Lower lobe of right lung (tissue), 2 donors: ENCODE measurements around the gene SNRPE. TPM values are rescaled to one million over a fixed set of nuclear protein-coding genes. Genes with fewer than 3 reads are reported as not detected.
A peak's percentile ranks its signal among the peaks of the same experiment; 100 is the strongest.

ENCODE experiments used
- ATAC-seq, 2 donors: fragments of 200-7000 bp; cut with Tn5 transposase; one replicate each; pipeline ENCODE4 v1.9.1; 2020 to 2022; ENCODE audit warnings: mild to moderate bottlenecking in 2 of 2, moderate library complexity in 2 of 2
- DNase-seq: peaks from one replicate; pipeline ENCODE4 v3.0.0-alpha.2; 2020
- H3K27ac ChIP-seq: fragments of 200-600 bp; one replicate; pipeline ENCODE4 v1.8.0; 2022
- H3K27me3 ChIP-seq: fragments of 200-600 bp; one replicate; pipeline ENCODE4 v1.8.0; 2022; ENCODE audit warnings: low read depth
- H3K36me3 ChIP-seq: fragments of 200-600 bp; one replicate; pipeline ENCODE4 v1.8.0; 2022; ENCODE audit warnings: mild to moderate bottlenecking
- H3K4me1 ChIP-seq: fragments of 200-600 bp; one replicate; pipeline ENCODE4 v1.8.0; 2022
- H3K4me3 ChIP-seq: fragments of 200-600 bp; one replicate; pipeline ENCODE4 v1.8.0; 2022; ENCODE audit warnings: mild to moderate bottlenecking
- H3K9me3 ChIP-seq: fragments of 200-600 bp; one replicate; pipeline ENCODE4 v1.8.0; 2022
- CTCF ChIP-seq: fragments of 200-600 bp; IDR thresholded peaks from one replicate; pipeline ENCODE4 v1.8.0; 2022; ENCODE audit warnings: antibody characterized with exemption, mild to moderate bottlenecking
- intact Hi-C: fragments of 100-400 bp; cut with DNase I; formaldehyde crosslinking; loops from one replicate; pipeline ENCODE4 v1.11.0; 2022
- long read RNA-seq: library from polyadenylated mRNA; unstranded; transcript quantifications from one replicate; pipeline ENCODE4 v2.0.0, GENCODE V29; 2021
- total RNA-seq: library from RNA; stranded (reverse); fragmentation: NEBNext Ultra II Directional; extraction: Animal tissue kit (Norgen Biotek cat#: 25700); gene quantifications from one replicate; pipeline ENCODE4 v1.2.1, GENCODE V29; 2021
- donor health status: DM: no; HTN: yes; CAD: no; lungs with severe emphysema.

The SNRPE gene
- total RNA-seq, result 51.8 TPM
- long read RNA-seq, transcript SNRPE-202 (5 exons, 942 nt), result major isoform, 16 of 17 reads
- long read RNA-seq, partial matches to known transcripts, result 0 of 17 reads
- long read RNA-seq, other reads (novel, unspliced or antisense), result 0 of 17 reads

DNA sequence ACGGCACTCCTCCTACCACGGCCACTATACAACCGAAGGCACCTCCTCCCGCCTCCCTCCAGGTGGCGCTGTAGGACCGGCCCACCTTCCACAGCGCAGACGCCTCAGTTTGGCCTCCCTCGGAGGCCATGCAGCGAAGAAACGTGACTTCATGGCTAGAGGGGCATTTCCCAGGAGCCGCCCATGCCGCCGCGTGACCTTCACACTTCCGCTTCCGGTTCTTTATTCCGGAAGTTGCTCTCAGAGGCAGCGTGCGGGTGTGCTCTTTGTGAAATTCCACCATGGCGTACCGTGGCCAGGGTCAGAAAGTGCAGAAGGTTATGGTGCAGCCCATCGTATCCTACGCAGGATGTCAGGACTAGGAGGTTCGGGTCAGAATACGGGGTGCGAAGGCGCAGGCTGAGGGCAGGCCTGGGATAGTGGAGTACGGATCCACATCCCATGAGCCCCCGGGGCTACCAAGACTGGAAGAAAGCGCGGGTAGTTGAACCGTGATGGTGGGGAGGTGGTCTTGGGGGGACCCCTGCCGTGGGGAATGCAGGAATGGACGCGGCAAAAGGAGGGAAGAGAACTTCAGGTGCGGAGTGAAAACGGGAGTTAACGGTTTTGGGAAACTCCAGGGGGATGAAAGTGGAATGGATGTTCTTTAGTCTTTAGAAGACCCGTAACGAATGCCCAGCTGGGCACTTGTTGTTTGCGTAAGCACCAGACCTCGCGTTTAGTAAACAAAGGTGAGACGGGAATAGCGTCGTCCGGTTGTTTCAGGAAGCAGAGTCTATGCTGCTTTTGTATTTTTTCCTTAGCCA is at the start of gene SNRPE:
Gene SNRPE, plus strand, starts transcription at position 221 of the 806 bp plus-strand sequence. Its CDS starts 61 bp downstream, at position 282.
- Histone ChIP-seq H3K27ac (peak within 1 kb of the TSS; percentile 78), H3K4me1 (peaks cover 26% of the 10 kb centered on the region), H3K9me3 (no peaks in the 10 kb centered on the region), H3K36me3 (peaks cover 34% of the 10 kb centered on the region), H3K27me3 (no peaks in the 10 kb centered on the region), H3K4me3 (peak within 1 kb of the TSS; percentile 99)
- DNase-seq (peak; percentile 95), ATAC-seq (peak; percentile 99 to 100)
- peak; percentile 94 for TF ChIP-seq CTCF
- intact Hi-C loops, result no loop called here

GRCh38 chr1:203813581-203814341 is 47.6 kb upstream of the SNRPE start:
- intact Hi-C loops, result no loop called here
- peaks cover 13% of the 10 kb centered on the region for H3K4me1 ChIP-seq
- H3K4me3 ChIP-seq, result no peak overlapping the region
- no peaks in the 10 kb centered on the region for H3K27me3 ChIP-seq
- H3K27ac ChIP-seq, result no peak overlapping the region
- no peak for ATAC-seq
- H3K9me3 ChIP-seq, result no peaks in the 10 kb centered on the region
- H3K36me3 ChIP-seq, result peaks cover 69% of the 10 kb centered on the region
- DNase-seq, result no peak
- no peak for TF ChIP-seq CTCF

- DNase-seq (no peak), ATAC-seq (no peak)
- intact Hi-C loops, result no loop called here
- Histone ChIP-seq H3K4me3 (no peak overlapping the region), H3K36me3 (peaks cover 90% of the 10 kb centered on the region), H3K27ac (no peak overlapping the region), H3K4me1 (no peaks in the 10 kb centered on the region), H3K27me3 (no peaks in the 10 kb centered on the region), H3K9me3 (no peaks in the 10 kb centered on the region)
- no peak for TF ChIP-seq CTCF
Measured at GRCh38 chr1:203818399-203818798, 43.0 kb upstream of the SNRPE start.

GRCh38 chr1:203823306-203823705 is 38.1 kb upstream of the SNRPE start:
- Histone ChIP-seq H3K27me3 (no peaks in the 10 kb centered on the region), H3K4me1 (peaks cover under 1% of the 10 kb centered on the region), H3K4me3 (no peak overlapping the region), H3K9me3 (no peaks in the 10 kb centered on the region), H3K36me3 (peaks cover 88% of the 10 kb centered on the region), H3K27ac (no peak overlapping the region)
- intact Hi-C loops, result no loop called here
- TF ChIP-seq CTCF, result no peak
- DNase-seq (no peak), ATAC-seq (no peak)

- Histone ChIP-seq H3K27ac (no peak overlapping the region), H3K27me3 (no peaks in the 10 kb centered on the region), H3K36me3 (peaks cover 88% of the 10 kb centered on the region), H3K9me3 (no peaks in the 10 kb centered on the region), H3K4me3 (no peak overlapping the region), H3K4me1 (peaks cover 20% of the 10 kb centered on the region)
- no peak for ATAC-seq
- no peak for TF ChIP-seq CTCF
- DNase-seq, result no peak
- intact Hi-C loops, result no loop called here
Measured at GRCh38 chr1:203826175-203826574, 35.2 kb upstream of the SNRPE start.
